Measurements from ENCODE around the gene ATP8B4.

ATP8B4 gene

DNA sequence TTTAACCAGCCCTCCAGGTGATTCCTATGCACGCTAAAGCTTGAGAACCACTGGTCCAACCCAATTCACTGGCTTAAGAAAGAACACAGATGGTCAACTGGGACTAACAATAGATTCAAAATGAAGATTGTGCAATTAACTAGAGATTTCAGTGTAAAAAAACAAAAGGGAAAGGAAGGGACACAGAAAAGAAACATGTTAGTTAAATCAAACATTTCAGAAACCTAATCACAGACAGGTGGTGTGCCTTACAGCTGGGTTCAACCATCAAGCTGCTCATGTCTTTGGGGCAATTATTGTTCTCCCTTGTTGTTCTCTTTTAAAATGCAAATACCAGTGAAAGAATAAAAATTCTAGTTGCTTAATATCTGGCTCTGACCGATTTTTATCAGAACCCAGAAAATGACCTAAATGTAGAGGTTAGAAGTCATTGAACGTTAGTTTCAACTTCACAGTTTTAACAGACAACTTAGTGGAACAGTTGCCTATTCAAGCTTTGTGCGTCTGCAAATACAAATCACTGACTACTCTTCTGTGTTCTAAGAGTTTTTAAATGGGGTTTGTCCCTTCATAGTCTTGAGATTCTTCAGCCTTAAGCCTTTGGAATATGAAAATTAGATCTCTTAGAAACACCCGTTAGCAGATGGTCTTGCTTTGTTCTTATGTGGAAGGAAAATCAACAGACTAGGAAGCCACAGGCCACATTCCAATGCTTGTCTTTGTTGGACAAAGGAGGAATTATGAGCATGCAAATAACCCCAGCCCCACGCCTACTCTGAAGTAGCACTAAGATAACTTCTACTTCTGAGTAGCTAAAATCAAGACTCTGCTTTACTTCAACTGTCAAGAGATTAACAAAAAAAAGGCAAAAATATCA is 223.4 kb downstream of the ATP8B4 start:
- Histone ChIP-seq H3K27ac (ENCODE audit: low read depth, low read length) (peak overlapping the region; percentile 61), H2BK5ac (ENCODE audit: low read depth, low read length, poor library complexity) (no peak overlapping the region), H3K4me1 (ENCODE audit: control insufficient read depth in 1 of 2, insufficient read depth in 2 of 2, low read length in 2 of 2) (peaks cover 0 to 2% of the 10 kb centered on the region in 2 experiments), H3K9ac (ENCODE audit: low read length) (no peak overlapping the region), H3K27me3 (ENCODE audit: insufficient read depth, low read length) (no peaks in the 10 kb centered on the region), H3K4me3 (ENCODE audit: low read depth, low read length) (no peak overlapping the region), H4K12ac (ENCODE audit: low read depth, low read length) (no peak overlapping the region), H3K79me2 (ENCODE audit: control insufficient read depth, insufficient read depth, low read length, poor library complexity) (no peaks in the 10 kb centered on the region), H3K14ac (ENCODE audit: low read length) (no peak overlapping the region), H3K18ac (ENCODE audit: low read length) (no peak overlapping the region), H3K9me3 (ENCODE audit: insufficient read depth, low read depth, low read length) (no peaks in the 10 kb centered on the region), H3K79me1 (ENCODE audit: low read length) (peaks cover 4% of the 10 kb centered on the region), H2AFZ (ENCODE audit: insufficient read depth, low read length, poor library complexity) (no peak overlapping the region), H4K8ac (ENCODE audit: low read depth, low read length) (no peak overlapping the region), H3K23ac (ENCODE audit: low read length) (no peak overlapping the region), H2AK5ac (ENCODE audit: low read length) (no peak overlapping the region), H2BK12ac (ENCODE audit: low read length) (peak overlapping the region; percentile 72), H2BK120ac (ENCODE audit: insufficient read depth, low read length, poor library complexity) (peak overlapping the region; percentile 78), H3K4me2 (ENCODE audit: low read length) (no peak overlapping the region), H3K4ac (ENCODE audit: low read depth, low read length) (no peak overlapping the region), H4K91ac (ENCODE audit: low read depth, low read length) (peak overlapping the region; percentile 66), H3K36me3 (ENCODE audit: control insufficient read depth in 1 of 2, insufficient read depth in 2 of 2, low read length in 2 of 2) (no peaks in the 10 kb centered on the region)
- WGBS (ENCODE audit: extremely low coverage, insufficient coverage, insufficient read length), result no CpG with 5 or more reads among the region's 6 CpGs
- peak; percentile 8 to 55 for DNase-seq

- Histone ChIP-seq H4K8ac (ENCODE audit: low read depth, low read length) (no peak overlapping the region), H3K14ac (ENCODE audit: low read length) (no peak overlapping the region), H3K79me2 (ENCODE audit: control insufficient read depth, insufficient read depth, low read length, poor library complexity) (no peaks in the 10 kb centered on the region), H3K23ac (ENCODE audit: low read length) (no peak overlapping the region), H3K79me1 (ENCODE audit: low read length) (peaks cover 2% of the 10 kb centered on the region), H2AFZ (ENCODE audit: insufficient read depth, low read length, poor library complexity) (no peak overlapping the region), H2BK5ac (ENCODE audit: low read depth, low read length, poor library complexity) (no peak overlapping the region), H2BK12ac (ENCODE audit: low read length) (no peak overlapping the region), H3K4me2 (ENCODE audit: low read length) (no peak overlapping the region), H2BK120ac (ENCODE audit: insufficient read depth, low read length, poor library complexity) (no peak overlapping the region), H3K4me3 (ENCODE audit: low read depth, low read length) (no peak overlapping the region), H3K27me3 (ENCODE audit: insufficient read depth, low read length) (no peaks in the 10 kb centered on the region), H3K4ac (ENCODE audit: low read depth, low read length) (no peak overlapping the region), H4K91ac (ENCODE audit: low read depth, low read length) (no peak overlapping the region), H3K27ac (ENCODE audit: low read depth, low read length) (no peak overlapping the region), H4K12ac (ENCODE audit: low read depth, low read length) (no peak overlapping the region), H3K9ac (ENCODE audit: low read length) (no peak overlapping the region), H3K36me3 (ENCODE audit: control insufficient read depth in 1 of 2, insufficient read depth in 2 of 2, low read length in 2 of 2) (no peaks in the 10 kb centered on the region), H3K4me1 (ENCODE audit: control insufficient read depth in 1 of 2, insufficient read depth in 2 of 2, low read length in 2 of 2) (peaks cover 0 to 2% of the 10 kb centered on the region in 2 experiments), H3K18ac (ENCODE audit: low read length) (no peak overlapping the region), H2AK5ac (ENCODE audit: low read length) (no peak overlapping the region), H3K9me3 (ENCODE audit: insufficient read depth, low read depth, low read length) (no peaks in the 10 kb centered on the region)
- no CpG with 5 or more reads among the region's 3 CpGs for WGBS (ENCODE audit: extremely low coverage, insufficient coverage, insufficient read length)
- DNase-seq, result no peak
Measured at GRCh38 chr15:49890689-49891088, 228.3 kb downstream of the ATP8B4 start.

GRCh38 chr15:49889536-49889935 is 229.5 kb downstream of the ATP8B4 start:
- no peak overlapping the region for H3K4me2 ChIP-seq (ENCODE audit: low read length)

DNA sequence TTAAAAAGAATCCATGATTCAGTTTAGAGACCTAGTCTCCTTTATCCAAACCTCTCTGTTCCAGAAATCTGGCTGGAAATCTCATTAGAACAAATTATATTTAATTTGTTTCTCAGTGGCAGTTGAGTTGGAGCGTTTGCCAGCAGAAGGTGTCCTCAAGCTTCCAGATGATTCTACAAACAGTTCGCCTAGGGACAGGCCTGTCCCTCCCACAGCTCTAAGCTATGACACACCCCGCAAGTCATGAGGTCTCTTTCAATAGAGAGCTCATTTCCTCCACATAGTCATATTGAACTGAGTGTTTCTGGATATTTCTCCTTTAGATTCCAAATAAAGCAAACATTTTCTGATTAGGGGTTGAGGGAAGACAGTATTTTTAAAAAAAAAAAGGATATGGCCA is 230.3 kb downstream of the ATP8B4 start:
- no peaks in the 10 kb centered on the region for H3K9me3 ChIP-seq (ENCODE audit: insufficient read depth, low read depth, low read length)
- no peak overlapping the region for H2AFZ ChIP-seq (ENCODE audit: insufficient read depth, low read length, poor library complexity)
- no peak overlapping the region for H3K27ac ChIP-seq (ENCODE audit: low read depth, low read length)
- H3K79me1 ChIP-seq (ENCODE audit: low read length), result no peaks in the 10 kb centered on the region
- no peak overlapping the region for H4K12ac ChIP-seq (ENCODE audit: low read depth, low read length)
- no peak overlapping the region for H4K91ac ChIP-seq (ENCODE audit: low read depth, low read length)
- no peak overlapping the region for H2BK120ac ChIP-seq (ENCODE audit: insufficient read depth, low read length, poor library complexity)
- no peak overlapping the region for H3K4ac ChIP-seq (ENCODE audit: low read depth, low read length)
- H3K18ac ChIP-seq (ENCODE audit: low read length), result no peak overlapping the region
- H3K4me1 ChIP-seq (ENCODE audit: control insufficient read depth in 1 of 2, insufficient read depth in 2 of 2, low read length in 2 of 2), result no peaks in the 10 kb centered on the region
- no peak overlapping the region for H3K4me2 ChIP-seq (ENCODE audit: low read length)
- no peaks in the 10 kb centered on the region for H3K27me3 ChIP-seq (ENCODE audit: insufficient read depth, low read length)
- H3K36me3 ChIP-seq (ENCODE audit: control insufficient read depth in 1 of 2, insufficient read depth in 2 of 2, low read length in 2 of 2), result no peaks in the 10 kb centered on the region
- no peak for DNase-seq
- H2BK5ac ChIP-seq (ENCODE audit: low read depth, low read length, poor library complexity), result no peak overlapping the region
- whole genome bisulfite sequencing (ENCODE audit: extremely low coverage, insufficient coverage, insufficient read length), result no CpG with 5 or more reads among the region's 3 CpGs
- H2BK12ac ChIP-seq (ENCODE audit: low read length), result no peak overlapping the region
- H3K23ac ChIP-seq (ENCODE audit: low read length), result no peak overlapping the region
- H4K8ac ChIP-seq (ENCODE audit: low read depth, low read length), result no peak overlapping the region
- H3K79me2 ChIP-seq (ENCODE audit: control insufficient read depth, insufficient read depth, low read length, poor library complexity), result no peaks in the 10 kb centered on the region
- no peak overlapping the region for H3K4me3 ChIP-seq (ENCODE audit: low read depth, low read length)
- H3K14ac ChIP-seq (ENCODE audit: low read length), result no peak overlapping the region
- H2AK5ac ChIP-seq (ENCODE audit: low read length), result no peak overlapping the region
- no peak overlapping the region for H3K9ac ChIP-seq (ENCODE audit: low read length)

More at GRCh38 chr15:49889536-49889935, 229.5 kb downstream of the ATP8B4 start:
- H2BK12ac ChIP-seq (ENCODE audit: low read length), result no peak overlapping the region
- H2BK5ac ChIP-seq (ENCODE audit: low read depth, low read length, poor library complexity), result no peak overlapping the region
- H2AFZ ChIP-seq (ENCODE audit: insufficient read depth, low read length, poor library complexity), result no peak overlapping the region
- no peak overlapping the region for H3K14ac ChIP-seq (ENCODE audit: low read length)
- no peak overlapping the region for H4K8ac ChIP-seq (ENCODE audit: low read depth, low read length)
- H3K9me3 ChIP-seq (ENCODE audit: insufficient read depth, low read depth, low read length), result no peaks in the 10 kb centered on the region
- no peaks in the 10 kb centered on the region for H3K79me2 ChIP-seq (ENCODE audit: control insufficient read depth, insufficient read depth, low read length, poor library complexity)
- H3K79me1 ChIP-seq (ENCODE audit: low read length), result no peaks in the 10 kb centered on the region
- H3K4me1 ChIP-seq (ENCODE audit: control insufficient read depth in 1 of 2, insufficient read depth in 2 of 2, low read length in 2 of 2), result peaks cover 0 to under 1% of the 10 kb centered on the region in 2 experiments
- no peak overlapping the region for H3K18ac ChIP-seq (ENCODE audit: low read length)
- no peak overlapping the region for H3K23ac ChIP-seq (ENCODE audit: low read length)
- H3K4ac ChIP-seq (ENCODE audit: low read depth, low read length), result no peak overlapping the region
- H4K12ac ChIP-seq (ENCODE audit: low read depth, low read length), result no peak overlapping the region
- peak overlapping the region; percentile 31 for H3K9ac ChIP-seq (ENCODE audit: low read length)
- H3K36me3 ChIP-seq (ENCODE audit: control insufficient read depth in 1 of 2, insufficient read depth in 2 of 2, low read length in 2 of 2), result no peaks in the 10 kb centered on the region
- H3K4me3 ChIP-seq (ENCODE audit: low read depth, low read length), result no peak overlapping the region
- no peak for DNase-seq
- WGBS (ENCODE audit: extremely low coverage, insufficient coverage, insufficient read length), result no CpG with 5 or more reads among the region's 2 CpGs
- no peak overlapping the region for H4K91ac ChIP-seq (ENCODE audit: low read depth, low read length)
- H3K27me3 ChIP-seq (ENCODE audit: insufficient read depth, low read length), result no peaks in the 10 kb centered on the region
- no peak overlapping the region for H2AK5ac ChIP-seq (ENCODE audit: low read length)
- H2BK120ac ChIP-seq (ENCODE audit: insufficient read depth, low read length, poor library complexity), result no peak overlapping the region
- H3K27ac ChIP-seq (ENCODE audit: low read depth, low read length), result no peak overlapping the region
